NOMO-1 treated with DMSO at 0.1 percent for 48 hours (cell line): ENCODE data around the gene PTPRN2.
"Not testable (repeated sequence)": the region's sequence is repeated elsewhere in the genome, so short reads cannot be mapped to it uniquely, and the experiment has no call there.

Experiments
- DNase-seq: peaks from one replicate; lab custom pipeline; 2025; ENCODE audit not compliant: unreplicated experiment; lab: John Stamatoyannopoulos, UW

The PTPRN2 gene

DNA sequence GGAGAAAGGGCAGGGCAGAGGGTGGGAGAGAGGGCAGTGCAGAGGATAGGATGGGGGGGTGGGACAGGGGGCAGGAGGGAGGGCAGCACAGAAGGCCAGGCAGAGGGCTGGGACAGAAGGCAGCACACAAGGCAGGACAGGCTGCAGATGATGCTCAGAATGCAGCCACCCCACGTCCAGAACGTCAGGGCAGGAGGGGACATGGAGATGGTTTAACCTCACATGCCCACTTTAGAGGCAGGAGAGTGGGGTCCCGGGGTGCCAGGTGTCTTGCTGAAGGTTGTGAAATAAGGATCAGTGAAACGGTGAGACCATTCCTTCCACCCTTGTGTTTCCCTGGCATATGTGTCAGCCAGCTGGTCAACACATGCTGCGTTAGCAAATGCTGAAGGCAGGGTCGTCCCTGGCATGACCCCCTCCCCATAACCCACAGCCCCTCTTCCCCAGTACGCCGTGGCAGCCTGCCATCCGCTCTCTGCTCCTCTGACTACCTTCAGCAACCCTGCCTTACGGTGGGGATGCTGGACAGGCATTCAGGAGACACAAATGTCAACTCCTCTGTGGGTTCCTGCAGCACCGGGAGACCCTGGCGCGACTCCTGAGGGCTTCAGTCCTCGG is 658.7 kb downstream of the PTPRN2 start:
- no peak for DNase-seq

DNA sequence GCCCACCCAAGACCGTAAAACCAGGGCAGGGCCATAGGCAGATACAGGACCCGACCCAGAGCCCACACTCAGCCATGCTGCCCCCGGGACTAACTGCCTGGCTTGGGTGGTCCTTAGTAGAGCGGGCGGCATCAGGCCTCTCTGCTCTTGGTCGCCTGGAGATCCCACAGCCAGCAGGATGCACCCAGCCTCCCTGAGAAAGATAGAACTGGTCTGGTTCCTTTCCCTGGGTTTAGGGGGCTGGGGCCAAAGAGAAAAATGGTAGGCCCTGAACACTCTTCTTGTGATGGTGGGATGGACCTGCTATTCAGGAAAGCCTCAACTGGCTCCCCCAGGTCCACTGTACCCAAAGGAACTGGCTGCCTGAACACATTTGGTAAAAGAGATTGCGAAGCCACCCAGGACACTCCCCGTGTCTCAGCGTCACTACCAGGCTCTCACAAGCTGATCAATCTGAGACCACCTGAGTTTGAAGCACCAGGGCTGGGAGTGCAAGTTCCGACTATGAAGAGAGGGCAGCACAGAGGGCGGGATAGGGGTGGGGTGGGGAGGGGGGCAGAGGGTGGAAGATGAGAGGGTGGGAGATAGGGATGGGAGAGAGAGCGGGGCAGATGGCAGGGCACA is 659.3 kb downstream of the PTPRN2 start:
- DNase-seq = no peak

DNA sequence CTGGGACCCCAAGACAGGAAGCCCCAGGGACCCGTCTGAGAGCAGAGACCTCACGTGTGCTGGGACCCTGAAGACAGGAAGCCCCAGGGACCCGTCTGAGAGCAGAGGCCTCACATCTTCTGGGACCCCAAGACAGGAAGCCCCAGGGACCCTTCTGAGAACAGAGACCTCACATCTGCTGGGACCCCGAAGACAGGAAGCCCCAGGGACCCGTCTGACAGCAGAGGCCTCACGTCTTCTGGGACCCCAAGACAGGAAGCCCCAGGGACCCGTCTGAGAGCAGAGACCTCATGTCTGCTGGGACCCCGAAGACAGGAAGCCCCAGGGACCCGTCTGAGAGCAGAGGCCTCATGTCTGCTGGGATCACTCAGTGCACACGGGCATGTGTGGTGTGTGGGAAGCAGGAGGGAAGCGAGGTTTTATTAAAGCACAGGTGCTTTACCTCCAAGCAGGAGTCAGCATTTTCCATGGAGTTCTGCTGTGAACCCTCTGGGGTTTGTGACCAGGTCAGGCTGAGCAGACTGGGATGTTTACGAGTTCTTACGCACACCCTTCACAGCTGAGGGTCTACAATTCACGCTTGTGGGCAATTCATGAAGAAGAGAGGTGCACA is 660.2 kb downstream of the PTPRN2 start:
- no peak for DNase-seq

DNA sequence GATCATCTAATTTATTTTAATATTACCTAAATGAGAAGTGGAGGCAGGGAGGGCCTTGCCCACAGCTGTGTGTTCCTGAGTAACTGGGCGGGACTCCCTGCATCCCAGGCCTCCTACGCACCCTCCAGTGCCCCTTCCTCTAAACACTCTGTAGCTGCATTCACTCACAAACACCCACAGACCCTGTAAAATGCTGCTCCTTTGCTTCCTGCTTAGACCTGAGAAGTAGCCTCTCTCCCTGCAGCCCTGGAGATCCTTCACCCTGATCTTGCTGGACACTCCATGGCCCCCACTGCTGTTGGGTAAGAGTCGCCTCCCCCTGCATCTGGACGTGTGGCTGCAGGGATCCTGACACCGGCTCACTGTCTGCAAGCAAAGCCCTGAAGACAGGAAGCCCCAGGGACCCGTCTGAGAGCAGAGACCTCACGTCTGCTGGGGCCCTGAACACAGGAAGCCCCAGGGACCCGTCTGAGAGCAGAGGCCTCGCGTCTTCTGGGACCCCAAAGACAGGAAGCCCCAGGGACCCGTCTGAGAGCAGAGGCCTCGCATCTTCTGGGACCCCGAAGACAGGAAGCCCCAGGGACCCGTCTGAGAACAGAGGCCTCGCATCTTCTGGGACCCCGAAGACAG is 661.0 kb downstream of the PTPRN2 start:
- DNase-seq = no peak

DNA sequence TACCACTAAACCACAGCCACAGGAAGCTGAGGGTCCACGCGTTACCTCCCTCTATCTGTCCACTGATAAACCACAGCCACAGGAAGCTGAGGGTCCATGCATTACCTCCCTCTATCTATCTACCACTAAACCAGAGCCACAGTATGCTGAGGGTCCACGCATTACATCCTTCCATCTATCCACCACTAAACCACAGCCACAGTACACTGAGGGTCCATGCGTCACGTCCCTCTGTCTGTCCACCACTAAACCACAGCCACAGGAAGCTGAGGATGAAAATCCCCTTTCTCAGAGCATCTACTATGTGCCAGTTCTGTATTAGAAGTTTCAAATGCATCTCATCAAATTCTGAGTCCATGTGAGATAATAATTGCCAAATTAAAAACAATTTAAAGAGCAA is 661.5 kb downstream of the PTPRN2 start:
- no peak for DNase-seq

DNA sequence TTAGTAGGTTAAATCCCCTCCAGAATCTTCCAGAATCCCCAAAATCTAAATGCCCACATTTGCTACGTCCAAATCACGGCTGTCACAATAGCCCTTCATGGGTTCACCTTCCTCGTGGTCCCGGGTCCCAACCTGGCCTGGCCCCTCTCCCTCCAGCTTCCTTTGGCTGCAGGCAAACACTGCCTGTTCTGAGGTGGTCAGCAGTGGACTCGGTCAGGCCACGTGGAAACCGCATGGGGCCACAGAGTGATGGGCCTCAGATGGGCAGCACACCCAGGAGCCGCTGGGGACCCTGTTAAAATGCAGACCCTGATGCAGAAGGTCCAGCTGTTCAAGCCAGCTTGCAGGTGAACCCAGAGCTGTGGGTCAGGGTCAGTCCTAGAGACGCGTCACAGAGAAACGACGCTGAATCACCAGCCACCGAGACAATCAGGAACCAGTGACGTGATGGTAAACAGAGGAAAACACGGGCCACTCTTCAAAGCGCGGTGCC is 662.2 kb downstream of the PTPRN2 start:
- DNase-seq = no peak

DNA sequence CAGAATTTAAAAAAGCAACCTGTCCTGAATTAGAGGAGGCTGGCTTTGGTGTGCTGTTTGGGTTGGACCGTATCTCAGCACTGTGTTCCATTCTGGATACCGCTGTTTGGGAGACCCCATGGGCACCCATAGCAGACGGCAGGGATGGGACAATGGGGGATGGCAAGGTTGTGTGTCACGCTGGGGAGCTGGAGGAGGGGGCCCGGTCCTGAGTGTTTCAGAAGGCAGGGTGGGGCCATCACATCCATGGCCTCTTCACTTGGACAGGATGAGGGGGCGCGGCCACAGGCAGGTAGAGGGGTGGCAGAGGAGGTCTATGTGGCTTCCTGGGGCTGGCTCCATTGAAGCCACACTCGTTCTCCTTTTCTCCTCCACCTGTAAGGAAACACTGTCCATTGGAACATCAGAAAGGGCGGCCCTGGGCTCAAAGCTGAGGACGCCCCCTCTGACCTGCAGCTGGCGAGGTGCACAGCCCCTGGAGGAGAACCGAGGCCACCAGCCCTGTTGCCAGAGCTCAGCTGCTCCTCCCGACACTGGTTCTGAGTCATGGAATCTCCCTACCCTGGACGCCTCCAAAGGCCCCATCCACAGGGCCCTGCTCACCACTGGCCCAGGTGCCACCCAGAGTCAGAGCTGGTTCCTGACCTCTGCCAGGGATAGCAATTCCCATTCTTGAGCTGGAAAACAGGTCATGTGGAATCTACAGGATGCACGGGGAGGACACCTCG is 663.6 kb downstream of the PTPRN2 start:
- DNase-seq = no peak

DNA sequence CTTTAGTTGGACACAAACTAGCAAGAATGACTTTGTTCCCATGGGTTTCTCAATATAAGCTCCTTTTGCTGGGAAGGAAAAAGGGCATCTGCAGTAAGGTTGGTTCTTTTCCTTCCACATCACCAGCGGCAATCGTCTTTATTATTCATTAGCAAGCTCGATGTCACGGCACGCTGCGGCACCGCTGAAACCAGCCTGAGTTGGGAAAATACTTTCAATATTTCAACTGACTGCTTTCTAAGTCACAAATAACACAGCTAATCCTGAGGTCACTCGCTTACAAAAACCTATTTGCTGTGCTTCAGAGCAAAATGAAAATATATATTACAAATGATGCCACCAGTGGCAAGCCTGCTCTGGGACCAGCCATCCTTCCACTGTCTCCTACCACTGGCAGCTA is 665.0 kb downstream of the PTPRN2 start:
- no peak for DNase-seq

DNA sequence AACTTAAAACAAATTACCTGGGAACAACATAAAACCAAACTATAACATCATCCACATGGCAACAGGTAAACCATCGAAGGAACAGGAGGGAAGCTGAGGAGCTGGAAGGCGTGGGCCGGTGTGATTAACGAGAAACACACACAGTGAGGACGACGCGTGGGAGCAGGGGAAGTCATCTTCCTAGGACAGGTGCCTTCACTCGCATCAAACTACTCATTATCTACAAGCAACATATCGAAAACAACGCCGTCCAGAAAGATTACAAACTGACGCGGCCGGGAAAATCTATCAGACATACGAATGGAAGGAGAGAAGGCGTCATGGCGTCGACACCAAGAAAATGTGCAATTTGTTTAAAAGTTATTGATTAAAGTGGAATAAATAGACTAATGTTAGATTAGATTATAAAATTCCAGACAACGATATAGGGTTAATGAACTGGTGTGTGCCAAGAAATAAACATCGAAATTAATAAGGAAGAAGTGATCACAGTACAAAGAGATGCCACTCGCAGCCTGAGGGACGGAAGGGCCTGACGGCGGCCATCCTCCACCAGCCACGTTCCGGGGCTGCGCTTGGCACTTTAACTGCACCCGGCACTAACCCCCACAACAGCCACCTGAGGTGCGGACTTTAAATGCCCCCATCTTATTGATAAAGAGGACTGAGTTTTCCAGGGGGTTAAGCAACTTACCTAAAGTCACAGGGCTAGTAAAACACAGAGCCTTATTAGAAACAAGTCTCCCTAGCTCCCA is 669.1 kb downstream of the PTPRN2 start:
- no peak for DNase-seq

DNA sequence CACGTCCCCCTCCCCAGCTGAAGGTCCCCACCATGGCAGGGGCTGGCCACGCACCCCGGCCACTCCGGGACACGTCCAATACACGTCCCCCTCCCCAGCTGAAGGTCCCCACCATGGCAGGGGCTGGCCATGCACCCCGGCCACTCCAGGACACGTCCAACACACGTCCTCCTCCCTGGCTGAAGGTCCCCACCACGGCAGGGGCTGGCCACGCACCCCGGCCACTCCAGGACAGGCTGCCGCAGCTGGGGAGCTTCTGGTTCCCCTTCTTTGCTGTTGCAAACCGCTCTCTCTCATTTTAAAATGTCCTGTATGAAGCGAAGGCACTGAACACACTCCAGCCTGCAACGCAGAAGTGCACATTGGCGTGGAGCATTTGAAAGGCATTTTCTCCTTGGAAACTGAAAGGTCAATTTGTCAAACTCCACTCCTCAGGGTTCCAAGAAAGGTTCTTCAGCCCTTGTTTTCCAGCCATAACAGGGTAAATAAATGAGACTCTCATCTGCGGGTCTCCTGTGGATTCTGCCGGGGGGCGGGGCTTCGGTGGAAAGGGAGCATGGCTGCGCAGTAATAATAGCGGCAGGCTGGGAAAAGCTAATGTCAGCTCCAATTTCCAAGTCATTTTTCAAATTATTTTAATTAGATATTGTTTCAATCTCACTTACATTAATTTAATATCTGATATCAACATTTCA is 670.5 kb downstream of the PTPRN2 start:
- no peak for DNase-seq

DNA sequence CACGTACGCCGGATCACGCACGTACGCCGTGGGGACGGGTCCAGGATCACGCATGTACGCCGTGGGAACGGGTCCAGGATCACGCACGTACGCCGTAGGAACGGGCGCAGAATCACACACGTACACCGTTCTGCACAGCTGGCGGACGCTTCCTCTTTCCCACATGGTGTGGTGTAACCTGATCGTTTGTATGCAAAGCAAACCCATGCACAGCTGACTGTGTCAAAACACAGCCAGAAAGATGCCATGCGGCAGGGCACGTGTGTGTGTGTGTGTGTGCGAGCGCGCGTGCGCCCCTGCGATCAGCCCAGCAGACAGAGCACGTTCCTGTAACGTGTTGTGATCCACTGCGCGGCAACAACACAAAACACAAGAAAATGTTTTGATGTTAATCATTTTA is 677.2 kb downstream of the PTPRN2 start:
- no peak for DNase-seq

DNA sequence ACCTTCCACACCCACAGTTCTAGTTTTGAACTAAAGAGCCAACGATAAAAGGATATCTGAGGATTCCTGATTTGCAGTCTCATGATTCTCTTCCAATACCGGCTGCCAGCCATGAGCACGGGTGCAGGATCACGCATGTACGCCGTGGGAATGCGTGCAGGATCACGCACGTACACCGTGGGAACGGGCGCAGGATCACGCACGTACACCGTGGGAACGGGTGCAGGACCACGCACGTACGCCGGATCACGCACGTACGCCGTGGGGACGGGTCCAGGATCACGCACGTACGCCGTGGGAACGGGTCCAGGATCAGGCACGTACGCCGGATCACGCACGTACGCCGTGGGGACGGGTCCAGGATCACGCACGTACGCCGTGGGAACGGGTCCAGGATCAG is 677.6 kb downstream of the PTPRN2 start:
- not testable (repeated sequence) for DNase-seq

DNA sequence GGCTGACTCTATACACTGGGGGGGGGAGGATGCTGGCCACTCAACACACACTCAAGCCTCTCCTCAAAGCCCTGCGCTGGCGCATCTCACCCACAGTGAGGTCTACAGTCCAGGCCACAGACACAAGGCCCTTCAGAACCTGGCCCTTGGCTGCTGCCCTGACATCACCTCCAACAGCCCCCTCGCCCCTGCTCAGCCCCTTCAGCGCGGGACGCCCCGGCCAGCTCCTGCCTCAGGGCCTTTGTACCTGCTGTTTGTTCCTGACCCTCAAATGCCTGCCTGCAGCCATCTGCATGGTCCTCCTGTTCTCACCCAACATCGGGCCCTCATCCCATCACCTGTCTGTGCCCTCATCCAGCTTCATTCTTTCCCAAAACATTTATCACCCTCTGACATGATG is 678.3 kb downstream of the PTPRN2 start:
- no peak for DNase-seq

DNA sequence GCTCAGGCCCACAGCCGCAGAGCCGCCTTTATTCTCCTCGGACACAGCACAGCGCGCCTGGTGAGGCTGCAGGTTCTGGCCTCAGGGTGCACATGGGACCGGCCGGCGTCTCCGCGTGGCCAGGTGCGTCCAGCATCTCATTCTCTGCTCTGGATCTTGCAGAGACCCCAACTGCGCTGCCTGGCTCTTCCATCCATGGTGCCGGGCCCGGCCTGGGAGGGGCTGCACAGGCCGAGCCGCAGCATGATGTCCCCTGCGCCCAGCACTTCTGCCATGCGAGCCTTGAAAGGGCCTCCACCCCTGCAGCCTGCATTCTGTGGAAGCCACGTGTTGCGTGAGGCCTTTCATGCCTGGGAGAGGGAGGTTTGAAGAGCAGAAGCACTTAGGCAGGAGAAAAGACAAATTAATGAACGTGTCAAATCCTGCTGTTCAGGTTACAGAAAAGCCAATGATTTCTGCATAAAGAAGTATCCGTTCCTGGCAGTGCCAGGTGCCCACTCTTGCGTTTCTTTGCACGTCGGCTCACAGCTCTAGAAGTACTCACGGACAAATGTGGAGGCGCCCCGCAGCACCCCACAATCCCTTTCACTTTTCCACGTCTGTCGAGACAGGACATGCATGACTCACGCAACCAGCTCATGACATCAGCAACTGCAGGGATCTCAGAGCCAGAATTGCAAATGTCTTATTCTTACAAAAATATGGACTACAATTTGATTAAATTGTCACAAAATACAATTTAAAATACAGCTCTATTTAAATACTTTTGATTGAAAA is 679.4 kb downstream of the PTPRN2 start:
- no peak for DNase-seq

DNA sequence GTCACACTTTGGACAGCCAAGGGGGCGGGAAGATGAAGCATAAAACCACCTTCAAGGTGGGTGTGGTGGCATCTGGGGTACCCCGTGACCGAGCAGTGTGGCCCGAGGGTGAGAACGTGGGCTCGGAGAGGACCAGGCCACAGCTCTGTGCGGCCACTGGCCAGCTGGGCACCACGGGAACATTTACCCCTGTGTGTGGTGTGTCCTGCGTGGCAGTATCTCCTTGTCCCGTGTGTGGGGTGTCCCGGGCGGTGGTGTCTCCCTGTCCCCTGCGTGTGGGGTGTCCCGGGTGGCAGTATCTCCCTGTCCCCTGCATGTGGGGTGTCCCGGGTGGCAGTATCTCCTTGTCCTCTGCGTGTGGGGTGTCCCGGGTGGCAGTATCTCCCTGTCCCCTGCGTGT is 680.5 kb downstream of the PTPRN2 start:
- DNase-seq = no peak

DNA sequence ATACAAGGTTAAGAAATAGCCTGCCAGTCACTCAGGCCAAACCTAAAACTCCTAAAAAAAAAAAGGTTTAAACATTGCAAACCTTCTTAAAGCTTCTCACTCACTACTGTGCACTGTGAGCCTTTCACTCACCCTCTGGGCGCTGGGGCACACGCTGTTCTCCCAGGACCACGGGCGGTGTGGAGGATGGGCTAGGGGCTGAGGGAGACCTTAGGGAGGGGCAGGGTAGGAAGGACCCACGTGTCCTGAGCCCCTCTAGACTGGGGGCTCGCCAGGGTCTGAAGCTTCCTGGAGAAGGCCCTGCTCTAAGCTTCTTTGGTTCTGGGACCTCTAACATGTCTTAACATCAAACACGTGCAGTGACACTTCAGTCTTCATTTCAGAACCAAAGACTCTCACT is 681.0 kb downstream of the PTPRN2 start:
- no peak for DNase-seq

DNA sequence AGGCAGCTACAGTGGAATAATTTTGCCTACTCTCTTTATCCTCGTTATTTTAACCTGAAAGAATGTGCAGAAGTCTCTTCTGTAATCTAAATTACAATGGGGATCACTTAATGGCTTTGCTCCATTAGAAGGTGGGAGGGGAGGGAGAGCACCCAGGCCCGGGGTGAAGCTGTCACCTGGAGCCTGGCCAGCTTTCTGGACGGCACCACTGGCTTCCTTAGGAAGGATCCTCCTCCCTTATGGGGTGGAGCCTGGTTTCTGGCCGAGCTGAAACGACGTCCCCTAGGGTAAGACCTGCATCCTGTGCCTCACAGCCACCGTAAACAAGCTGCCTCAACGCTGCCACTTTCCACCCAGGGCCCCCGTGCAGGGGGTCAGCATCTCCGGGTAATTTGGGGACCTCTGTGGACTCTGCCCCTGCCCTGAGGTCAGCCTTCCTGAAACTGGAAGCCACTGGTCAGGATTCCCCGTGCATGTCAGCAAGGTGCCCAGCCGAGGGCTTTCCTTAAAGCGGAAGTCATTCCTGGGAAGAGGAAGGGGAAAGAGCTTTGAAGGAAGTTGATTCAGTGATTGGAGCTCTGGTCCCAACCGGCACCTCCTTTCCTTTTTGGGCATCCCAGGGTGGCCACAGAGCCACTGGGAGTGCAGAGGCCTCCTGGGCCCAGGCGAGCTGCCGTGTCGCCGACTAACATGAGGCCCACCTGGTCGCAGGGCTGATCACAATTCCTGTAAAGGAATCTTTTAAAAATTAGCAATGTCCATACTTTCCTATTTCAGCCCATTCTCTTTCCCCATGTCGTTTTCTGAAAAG is 681.8 kb downstream of the PTPRN2 start:
- DNase-seq = no peak

DNA sequence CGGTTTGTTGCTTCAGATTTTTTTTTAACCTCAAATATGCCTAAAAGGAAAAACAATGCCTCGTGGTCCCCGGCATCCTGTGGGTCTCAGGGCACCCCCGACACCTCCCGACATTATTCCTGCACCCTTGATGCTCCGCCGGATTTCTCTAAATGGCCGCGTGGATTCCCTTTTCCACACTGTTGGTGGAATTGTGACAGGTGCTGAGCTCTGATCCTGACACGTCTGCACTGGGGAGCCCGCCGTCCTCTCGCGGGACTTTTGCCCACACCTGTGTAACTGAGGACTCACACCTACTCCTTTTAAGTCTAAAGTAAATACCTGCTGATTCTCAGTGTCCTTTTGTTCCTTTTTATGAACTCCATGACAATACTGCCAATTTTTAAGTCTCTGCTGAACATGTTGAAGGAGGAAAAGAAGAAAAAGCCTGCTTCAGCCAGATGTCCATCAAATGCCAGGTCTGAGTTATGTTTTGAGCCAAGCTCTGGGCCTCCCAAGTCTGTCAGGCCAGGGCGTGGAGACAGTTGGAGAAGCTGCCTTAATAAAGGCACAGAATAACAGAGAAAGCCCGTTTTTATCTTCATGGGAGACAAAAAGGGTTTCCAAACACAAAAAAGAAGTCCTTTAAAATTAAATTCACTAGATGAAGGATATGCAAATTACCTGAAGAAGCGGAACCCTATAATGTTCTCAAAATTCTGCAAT is 682.6 kb downstream of the PTPRN2 start:
- DNase-seq = no peak
